NB4 (cell line): Measurements from ENCODE around the gene MISP.

Experiments used
- TF ChIP-seq, protein P1 (sequence below): IDR thresholded peaks from one replicate; pipeline ENCODE4 v1.5.1; 2012; ENCODE audit warnings: low read depth, low read length
- TF ChIP-seq, protein P2 (sequence below): IDR thresholded peaks from 2 replicates; pipeline ENCODE4 v1.6.1; 2011; ENCODE audit warnings: low read depth, low read length

DNA sequence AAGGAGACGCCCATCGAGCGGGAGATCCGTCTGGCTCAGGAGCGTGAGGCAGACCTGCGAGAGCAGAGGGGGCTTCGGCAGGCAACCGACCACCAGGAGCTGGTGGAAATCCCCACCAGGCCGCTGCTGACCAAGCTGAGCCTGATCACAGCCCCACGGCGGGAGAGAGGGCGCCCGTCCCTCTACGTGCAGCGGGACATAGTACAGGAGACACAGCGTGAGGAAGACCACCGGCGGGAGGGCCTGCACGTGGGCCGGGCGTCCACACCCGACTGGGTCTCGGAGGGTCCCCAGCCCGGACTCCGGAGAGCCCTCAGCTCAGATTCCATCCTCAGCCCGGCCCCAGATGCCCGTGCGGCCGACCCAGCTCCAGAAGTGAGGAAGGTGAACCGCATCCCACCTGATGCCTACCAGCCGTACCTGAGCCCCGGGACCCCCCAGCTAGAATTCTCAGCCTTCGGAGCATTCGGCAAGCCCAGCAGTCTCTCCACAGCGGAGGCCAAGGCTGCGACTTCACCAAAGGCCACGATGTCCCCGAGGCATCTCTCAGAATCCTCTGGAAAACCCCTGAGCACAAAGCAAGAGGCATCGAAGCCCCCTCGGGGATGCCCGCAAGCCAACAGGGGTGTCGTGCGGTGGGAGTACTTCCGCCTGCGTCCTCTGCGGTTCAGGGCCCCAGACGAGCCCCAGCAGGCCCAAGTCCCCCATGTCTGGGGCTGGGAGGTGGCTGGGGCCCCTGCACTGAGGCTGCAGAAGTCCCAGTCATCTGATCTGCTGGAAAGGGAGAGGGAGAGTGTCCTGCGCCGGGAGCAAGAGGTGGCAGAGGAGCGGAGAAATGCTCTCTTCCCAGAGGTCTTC, 7.1 kb downstream of the MISP start:
- TF ChIP-seq, protein P1, sequence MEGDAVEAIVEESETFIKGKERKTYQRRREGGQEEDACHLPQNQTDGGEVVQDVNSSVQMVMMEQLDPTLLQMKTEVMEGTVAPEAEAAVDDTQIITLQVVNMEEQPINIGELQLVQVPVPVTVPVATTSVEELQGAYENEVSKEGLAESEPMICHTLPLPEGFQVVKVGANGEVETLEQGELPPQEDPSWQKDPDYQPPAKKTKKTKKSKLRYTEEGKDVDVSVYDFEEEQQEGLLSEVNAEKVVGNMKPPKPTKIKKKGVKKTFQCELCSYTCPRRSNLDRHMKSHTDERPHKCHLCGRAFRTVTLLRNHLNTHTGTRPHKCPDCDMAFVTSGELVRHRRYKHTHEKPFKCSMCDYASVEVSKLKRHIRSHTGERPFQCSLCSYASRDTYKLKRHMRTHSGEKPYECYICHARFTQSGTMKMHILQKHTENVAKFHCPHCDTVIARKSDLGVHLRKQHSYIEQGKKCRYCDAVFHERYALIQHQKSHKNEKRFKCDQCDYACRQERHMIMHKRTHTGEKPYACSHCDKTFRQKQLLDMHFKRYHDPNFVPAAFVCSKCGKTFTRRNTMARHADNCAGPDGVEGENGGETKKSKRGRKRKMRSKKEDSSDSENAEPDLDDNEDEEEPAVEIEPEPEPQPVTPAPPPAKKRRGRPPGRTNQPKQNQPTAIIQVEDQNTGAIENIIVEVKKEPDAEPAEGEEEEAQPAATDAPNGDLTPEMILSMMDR: no peak
- TF ChIP-seq, protein P2, sequence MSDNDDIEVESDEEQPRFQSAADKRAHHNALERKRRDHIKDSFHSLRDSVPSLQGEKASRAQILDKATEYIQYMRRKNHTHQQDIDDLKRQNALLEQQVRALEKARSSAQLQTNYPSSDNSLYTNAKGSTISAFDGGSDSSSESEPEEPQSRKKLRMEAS: no peak
